ENCODE measurements around the gene KCNAB1.

Gene KCNAB1

DNA sequence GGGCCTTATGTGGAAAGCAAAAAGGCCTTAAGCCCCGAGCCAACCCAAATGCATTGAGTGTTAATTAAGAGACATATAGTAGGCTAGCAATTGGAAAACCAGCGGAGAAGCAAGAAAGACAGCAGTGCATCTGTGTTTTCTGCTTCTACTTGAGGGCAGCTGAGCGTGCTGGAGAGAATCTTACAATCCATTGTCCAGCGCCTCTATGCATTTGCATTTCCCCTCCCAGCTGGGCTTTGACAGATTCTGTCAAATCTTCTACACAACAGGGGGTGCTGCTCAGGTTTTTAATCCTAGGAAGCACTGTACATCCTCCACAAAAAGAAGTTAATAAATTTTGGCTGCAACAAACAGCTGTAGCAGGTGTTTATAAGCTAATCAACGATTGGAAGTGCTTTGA is 410.6 kb downstream of the KCNAB1 start:
- DNase-seq (ENCODE audit: low read depth in 2 of 2, low spot score in 1 of 2), result no peak

DNA sequence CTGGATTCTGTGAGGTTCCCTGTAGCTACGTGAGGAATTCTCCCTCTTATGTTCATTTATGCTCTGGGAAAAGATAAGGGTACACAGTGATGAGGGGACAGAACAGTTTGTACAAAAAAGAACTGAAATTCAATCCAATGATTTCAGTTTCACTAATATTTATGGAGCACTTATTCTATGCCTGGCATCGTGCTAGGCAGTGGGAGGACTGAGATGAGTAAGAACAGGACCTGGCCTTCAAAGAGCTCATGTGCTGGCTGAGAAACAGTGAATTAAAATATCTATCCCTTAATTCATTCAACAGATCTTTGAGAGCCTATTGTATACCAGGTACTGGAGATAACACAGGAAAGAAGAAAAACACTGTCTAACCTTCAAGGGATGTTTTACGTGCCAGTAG is 412.4 kb downstream of the KCNAB1 start:
- DNase-seq (ENCODE audit: low read depth in 2 of 2, low spot score in 1 of 2), result no peak

DNA sequence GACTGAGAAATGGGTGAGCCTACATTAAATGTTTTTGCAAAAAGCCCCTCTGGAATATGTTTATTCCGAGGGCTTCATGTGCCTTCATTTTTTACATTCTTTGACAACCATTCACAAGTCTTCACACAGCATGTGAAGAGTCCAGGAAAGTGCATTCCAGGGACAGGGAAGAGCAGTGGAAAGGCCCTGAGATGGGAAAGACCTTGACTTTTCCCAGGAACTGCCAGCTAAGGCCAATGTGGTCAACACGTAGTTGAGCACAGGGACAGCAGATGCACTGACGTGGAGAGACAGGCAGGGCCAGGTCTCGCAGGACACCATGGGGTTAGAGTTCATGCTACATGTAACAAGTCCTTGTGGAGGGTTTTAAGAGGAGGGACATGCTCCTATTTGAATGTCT is 412.8 kb downstream of the KCNAB1 start:
- DNase-seq (ENCODE audit: low read depth in 2 of 2, low spot score in 1 of 2), result no peak

DNA sequence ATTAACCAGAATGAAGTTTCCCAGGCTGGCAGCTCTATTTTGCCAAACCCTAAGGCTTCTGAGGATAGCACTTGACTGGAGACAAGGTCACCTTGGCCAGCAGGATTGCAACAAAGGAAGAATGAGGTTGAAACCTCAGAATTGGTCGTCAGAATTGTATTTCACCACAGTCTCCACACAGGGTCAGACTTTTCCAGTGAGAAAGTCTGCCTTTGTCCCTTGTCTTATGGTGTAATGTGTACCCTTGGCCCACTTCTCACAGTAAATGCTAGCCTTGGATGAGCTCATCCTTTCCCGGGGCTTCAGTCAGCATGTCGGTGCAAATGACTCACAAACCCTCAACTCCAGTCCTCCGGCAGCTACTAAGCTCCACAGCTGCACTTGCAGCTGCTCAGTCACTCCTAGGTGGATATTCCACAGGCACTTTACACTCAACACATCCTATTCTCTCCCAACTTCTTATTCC is 414.8 kb downstream of the KCNAB1 start:
- no peak for DNase-seq (ENCODE audit: low read depth in 2 of 2, low spot score in 1 of 2)

DNA sequence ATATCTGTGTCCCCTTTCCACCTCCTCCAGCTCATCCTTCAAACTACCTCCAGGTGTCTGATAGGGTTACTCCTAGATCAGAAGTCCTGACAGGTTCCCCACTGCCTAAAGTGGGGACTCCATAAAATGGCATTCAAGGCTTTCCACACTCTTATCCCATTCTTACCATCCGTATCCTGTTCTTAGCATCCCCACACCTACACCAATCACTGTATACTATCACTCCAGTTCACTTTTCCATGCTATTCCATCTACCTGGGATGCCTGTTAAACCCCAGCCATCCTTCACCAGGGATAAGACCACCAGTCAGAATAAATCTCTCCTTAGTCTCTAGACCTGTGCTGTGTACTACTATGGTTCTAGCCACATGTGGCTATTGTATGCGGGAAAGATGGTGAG is 415.4 kb downstream of the KCNAB1 start:
- DNase-seq (ENCODE audit: low read depth in 2 of 2, low spot score in 1 of 2), result no peak

DNA sequence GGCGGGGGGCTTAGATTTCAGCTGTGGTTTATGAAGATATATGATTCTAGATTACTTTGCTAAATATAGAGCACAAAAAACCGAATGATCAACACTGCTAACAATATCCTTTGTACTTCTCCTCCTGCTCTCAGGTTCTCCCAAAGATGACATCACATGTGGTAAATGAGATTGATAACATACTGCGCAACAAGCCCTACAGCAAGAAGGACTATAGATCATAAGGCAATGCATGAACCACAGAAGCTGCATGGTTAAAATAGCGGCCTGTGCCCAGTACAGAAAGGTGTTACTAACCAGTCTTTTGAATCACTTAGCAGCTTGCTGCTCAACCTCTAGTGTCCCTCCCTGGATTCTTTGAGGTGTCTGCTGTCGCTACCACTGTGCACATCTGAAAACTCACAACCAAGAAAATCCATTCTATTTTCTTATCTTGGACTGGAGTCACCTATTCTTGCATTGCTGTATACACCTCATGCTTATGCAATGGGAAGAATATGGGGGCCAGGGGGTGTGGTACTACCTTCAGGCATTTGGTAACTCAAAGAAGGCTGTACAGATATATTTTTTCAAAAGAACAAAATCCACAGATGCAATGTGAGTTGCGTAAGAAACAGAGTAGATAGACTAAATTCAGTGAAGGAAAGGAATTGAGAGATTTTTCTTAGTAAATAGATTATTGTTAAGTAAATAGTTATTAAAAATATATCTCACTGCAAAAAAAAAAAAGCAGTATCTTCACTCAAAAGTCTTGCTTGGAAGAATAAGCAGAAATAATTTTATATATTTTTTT is 416.3 kb downstream of the KCNAB1 start:
- DNase-seq (ENCODE audit: low read depth in 2 of 2, low spot score in 1 of 2), result no peak

DNA sequence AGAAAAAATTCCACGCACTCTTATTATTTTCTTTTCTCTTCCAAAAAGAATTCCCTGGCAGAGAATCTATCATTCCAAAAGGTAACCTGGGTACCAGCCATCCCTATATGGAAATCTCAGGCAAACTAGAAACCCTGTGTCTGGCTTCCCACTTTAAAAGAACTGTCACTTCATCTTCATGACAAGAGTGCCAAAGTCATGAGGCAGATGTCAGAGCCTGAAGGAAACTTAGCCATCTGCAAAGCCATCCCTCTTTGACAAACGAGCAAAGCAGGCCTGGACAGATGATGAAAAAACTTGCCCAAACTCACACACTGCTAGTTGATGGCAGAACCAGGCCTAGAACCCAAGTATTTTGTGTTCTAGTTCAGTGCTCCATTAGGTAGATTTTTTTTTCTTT is 418.7 kb downstream of the KCNAB1 start:
- no peak for DNase-seq (ENCODE audit: low read depth in 2 of 2, low spot score in 1 of 2)

DNA sequence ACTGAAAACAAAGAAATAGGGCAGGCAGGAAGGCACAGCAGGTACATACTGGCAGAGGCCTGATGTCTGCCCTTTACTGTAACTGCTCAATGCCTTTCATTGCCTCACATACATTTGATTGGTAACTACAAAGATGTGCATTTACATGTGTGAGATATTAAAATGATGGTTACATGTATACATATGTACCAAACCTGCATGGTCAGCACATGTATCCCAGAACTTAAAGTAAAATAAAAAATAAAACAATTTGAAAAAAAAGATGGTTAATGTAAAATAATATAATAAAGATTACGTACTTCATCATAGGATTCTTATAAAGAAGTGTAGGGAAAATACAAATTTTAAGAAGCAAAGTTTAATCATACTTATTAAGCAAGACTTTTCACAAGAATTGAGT is 419.4 kb downstream of the KCNAB1 start:
- no peak for DNase-seq (ENCODE audit: low read depth in 2 of 2, low spot score in 1 of 2)

DNA sequence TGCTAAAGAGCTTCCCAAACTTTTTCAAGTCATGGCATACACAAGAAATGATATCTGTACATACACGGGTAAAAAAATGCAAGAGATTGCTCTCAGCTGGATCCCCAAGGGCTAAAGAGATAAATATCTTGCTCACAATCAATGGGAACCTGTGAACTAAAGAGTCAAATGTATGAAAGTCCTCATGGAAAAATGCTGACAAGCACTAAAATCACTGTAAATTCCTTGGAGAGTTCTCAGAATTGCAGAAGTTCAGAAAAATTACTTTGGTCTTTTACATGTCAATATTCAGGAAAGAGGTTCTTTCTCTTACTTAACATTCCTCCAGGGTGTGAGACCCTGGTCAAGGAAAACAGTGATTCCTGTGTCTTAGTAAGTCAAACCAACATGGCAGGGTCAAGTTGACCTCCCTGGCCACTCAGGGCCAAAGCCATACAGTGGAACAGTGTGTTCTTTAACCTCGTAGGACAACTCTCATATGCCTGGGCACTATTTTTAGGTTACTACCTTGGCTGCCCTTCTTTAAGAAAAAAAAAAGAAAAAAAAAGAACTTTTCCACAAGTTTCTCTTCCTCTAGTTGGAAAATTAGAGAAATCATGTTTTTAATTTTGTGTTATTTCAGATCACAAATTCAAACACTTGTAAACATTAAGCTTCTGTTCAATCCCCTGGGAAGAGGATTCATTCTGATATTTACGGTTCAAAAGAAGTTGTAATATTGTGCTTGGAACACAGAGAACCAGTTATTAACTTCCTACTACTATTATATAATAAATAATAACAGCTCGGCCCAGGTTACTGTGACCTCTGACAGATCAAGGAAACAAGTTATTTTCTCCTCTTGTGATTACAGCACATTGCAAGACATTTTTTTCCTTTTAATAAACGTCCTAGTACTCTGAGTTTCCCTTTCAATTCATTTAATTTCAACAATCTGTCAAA is 422.0 kb downstream of the KCNAB1 start:
- no peak for DNase-seq (ENCODE audit: low read depth in 2 of 2, low spot score in 1 of 2)

DNA sequence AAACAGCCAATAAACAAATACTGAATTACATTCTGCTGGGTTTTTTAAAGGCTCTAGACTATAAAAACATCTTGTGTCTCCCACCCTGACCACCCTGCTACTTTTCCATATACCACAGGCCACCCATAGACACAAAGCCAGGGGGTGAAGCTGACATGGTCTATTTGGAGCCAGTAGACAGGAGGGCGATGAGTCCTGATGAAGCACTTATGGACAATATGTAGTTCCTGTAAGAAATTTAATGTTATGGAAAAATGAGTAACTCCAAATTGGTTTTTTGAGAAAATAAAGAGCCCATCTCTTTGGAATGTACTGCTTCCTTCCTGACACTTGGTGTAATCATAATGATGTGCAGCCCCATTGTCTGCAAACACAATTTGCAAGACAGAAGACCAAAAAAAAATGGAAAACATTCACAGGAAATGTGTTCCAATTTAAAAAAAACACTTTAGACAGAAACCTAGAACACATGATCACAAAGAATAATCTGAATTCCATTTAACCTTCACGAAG is 422.7 kb downstream of the KCNAB1 start:
- no peak for DNase-seq (ENCODE audit: low read depth in 2 of 2, low spot score in 1 of 2)

DNA sequence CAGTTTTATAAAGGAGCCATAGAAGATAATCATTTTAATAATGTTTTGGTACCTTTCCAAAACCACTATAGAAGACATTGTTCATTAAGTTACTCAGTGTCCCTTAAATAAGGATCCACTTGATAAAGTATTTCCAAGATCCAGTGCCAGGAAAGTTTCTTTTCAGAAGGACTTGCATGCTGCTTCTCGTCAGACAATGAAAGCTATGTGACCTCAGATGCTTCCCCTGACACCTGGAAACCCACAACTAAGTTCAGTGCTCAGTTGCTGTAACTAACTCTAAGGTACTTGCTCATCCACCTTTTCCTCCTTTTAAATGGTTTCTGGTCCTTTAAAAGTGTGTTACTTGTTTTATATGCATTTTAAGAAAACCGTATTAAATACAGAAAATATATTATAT is 427.3 kb downstream of the KCNAB1 start:
- no peak for DNase-seq (ENCODE audit: low read depth in 2 of 2, low spot score in 1 of 2)

DNA sequence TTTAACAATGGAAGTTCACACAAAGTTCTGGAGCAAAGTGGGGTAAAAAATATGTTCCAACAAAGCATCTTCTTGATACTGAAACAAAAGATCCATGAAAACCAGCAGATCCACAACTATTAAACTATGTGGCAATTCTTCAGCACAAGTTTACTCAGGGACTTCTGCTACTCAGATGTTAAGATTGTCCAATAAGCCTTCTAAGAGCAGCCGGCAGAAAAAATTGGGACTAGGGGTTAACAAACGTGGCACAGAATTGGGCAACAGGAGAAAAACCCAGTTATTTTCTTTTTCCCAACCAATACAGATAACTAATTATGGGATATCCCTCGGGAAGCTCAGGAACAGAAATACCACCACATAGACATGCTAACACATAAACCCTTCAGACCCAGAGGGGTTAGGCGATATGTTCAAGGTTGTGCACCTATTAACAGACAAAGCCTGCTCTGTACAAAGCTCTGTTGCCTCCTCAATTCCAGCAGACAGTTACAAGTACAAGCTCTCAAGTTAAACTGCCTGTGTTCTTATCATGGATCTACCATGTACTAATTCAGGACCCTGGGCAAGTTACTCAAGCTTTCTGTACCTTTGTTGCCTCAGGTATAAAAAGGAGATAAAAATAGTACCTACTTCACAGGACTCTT is 427.8 kb downstream of the KCNAB1 start:
- DNase-seq (ENCODE audit: low read depth in 2 of 2, low spot score in 1 of 2), result no peak

DNA sequence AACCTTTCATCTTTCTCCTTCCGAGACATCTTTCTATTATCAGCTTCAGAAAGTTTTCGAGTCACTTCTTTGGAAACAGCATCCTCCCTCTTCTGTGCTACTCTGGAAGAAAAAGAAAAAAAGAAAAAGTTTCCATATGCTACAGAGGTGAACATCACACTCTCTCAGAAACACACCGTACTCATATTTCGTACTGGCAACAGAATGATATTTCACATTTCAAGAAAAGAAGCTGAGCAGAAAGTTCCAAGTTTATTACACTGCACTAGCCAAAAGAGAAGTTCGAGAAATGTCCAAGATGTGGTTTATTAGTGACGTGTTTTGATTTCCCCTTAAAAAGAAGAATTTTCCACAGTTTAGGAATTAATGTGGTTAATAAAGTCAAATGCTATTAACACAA is 428.5 kb downstream of the KCNAB1 start:
- DNase-seq (ENCODE audit: low read depth in 2 of 2, low spot score in 1 of 2), result no peak

DNA sequence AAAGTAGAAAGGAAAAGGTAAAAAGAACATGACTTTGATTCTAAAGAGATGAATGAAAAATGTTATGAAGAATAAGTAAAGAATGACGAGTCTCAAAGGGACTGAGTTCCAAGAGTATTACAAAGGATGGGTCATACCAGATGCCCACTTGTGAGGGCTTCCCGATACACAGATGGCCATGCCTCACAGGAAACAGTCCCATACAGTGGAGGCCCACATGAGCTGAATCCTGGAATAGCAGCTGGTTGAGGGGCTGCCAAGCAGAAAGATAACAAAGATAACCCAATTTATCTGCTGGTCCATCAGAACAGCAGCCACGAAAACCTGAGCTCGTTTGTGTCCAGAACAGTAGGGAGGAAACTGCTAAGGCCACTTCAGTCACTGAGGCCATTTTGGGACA is 430.9 kb downstream of the KCNAB1 start:
- no peak for DNase-seq (ENCODE audit: low read depth in 2 of 2, low spot score in 1 of 2)

DNA sequence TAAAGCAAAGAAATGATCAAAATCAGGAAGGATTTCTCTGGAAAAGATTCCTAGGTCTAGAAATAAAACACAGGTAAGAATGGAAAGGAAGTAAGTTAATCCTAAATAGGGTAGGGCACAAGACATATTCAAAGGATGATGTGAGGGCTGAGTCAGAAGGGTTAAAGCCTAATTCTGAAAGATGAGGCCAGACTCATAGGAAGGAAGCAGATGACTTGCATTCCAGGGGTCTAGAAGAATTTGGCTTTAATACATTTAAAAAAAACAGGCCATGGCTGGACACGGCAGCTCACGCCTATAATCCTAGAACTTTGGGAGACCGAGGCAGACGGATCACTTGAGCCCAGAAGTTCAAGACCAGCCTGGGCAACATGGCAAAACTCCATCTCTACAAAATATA is 431.4 kb downstream of the KCNAB1 start:
- no peak for DNase-seq (ENCODE audit: low read depth in 2 of 2, low spot score in 1 of 2)

DNA sequence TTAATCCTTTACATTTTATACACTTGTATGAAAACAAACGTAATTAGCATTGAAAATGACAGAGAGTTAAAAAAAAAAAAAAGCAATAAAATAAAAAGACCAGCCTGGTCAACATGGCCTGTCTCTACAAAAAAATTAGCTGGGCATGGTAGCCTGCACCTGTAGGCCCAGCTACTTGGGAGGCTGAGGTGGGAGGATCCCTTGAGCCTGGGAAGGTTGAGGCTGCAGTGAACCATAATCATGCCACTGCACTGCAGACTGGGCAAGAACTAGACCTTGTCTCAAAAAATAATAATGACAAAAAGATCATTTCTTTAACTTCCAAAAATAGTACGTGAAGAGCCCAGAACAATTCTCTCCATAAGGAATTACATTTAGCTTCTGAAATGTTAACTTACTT is 432.6 kb downstream of the KCNAB1 start:
- no peak for DNase-seq (ENCODE audit: low read depth in 2 of 2, low spot score in 1 of 2)

DNA sequence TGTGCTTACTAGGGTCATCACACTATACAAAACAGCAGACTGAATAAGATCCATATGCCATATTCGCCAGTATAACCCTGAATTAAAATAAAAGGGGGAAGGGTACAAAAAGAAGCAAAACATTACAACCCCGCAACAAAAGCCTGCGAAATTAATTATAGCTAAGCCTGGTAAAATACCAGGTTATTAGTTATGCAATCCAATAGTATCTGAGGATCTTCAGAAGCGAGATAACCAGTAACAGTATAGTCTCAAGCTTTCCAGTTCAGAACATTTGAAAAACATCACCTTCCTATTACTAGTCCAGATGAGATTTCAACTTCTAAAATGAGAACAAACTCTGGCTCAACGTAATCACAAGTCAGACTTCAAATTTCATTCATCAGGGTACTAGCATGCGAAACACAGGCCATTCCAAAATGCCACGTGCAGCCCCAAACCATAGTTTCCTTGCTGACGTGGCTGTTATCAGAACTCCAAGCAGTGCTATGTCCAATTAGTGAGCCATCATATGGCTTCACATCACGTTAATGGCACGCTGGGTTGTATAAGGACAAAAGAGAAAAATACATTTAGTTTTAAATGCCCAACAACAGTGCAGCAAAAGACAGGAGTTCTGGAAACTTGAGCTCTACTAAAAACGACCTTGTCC is 433.5 kb downstream of the KCNAB1 start:
- no peak for DNase-seq (ENCODE audit: low read depth in 2 of 2, low spot score in 1 of 2)

DNA sequence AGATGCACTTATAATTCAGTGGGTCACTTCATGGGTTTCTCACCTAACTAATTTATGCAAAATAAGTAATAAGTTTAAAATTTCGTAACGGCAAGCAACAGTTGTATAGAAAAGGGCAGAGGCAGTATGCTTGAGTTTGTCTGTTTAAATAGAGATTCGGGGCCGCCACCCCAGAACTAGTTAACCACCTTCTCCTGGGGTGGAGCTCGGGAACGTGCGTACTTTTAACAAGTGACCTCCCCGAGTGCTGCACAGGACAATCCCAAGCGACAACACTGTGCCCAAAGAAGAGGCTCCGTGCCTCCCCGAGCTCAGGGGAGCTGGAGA is 434.1 kb downstream of the KCNAB1 start:
- DNase-seq (ENCODE audit: low read depth in 2 of 2, low spot score in 1 of 2), result no peak

DNA sequence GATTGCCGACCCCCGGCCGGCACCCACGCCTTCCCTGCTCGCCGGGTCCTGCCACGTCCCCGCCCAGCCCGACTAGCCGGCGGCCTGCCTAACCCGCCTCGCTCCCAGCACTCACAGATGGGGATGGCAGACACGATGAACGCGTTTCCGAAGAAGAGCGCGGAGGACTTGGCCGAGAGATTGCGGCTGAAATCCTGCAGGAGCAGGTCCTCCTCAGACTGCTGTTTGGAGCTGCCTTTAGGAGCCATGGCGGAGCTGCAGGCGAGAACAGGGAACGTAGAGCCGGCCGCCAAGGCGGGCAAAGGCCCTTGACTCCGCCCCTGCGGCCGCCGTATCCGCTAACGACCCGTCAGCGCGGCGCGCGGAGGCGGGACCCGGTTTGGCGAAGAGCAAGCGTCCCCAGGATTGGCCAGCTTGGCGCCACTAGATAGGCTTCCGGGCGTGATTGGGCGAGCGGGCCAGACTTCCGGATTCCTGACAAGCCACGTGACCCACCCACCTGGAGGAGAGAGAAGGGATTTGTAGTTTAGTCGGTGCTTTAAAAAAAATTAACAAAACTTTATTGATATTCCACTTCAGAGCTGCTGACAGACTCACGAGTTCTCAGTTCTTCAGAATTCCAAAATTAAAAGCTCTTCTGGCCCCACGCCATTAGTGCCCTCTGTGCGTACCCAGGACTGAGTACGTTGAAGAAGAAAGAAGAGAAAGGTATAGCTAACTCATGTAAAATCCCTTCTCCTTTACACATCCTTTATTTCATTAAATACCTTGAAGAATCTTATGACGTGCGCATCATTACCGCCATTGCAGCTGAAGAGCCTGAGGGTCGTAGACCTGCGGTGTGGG is 434.7 kb downstream of the KCNAB1 start, which contains the start of gene SSR3:
TSS of gene SSR3 (minus strand) at position 276 of the 846 bp plus-strand sequence. CDS start at position 248, 28 bp downstream.
- peak; percentile 95 to 98 for DNase-seq (ENCODE audit: low read depth in 2 of 2, low spot score in 1 of 2)

DNA sequence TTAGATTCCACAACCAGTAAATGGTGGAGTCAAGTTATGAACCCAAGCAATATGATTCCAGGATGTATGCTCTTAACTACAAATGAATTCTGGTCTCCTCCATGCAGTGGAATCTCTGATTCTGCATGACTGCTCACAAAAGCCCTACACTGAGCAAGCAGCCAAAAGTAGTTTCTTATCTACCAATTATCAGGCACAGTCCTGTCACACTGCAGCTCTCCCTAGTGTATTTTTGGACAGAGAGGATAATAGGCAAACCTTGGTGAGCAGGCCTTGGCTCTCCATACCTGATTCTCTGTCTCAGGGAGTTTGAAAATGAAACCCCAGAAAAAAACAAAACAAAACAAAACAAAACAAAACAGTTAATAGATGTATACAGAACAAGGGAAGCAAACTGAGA is 438.0 kb downstream of the KCNAB1 start:
- no peak for DNase-seq (ENCODE audit: low read depth in 2 of 2, low spot score in 1 of 2)
